IPS-15b (cell line): ENCODE results near the gene OPRL1.
A peak's percentile ranks its signal among the peaks of the same experiment; 100 is the strongest.

Experiments
- H3K27me3 ChIP-seq: one replicate; pipeline ENCODE4 v1.6.1; 2013; ENCODE audit warnings: low read length; ENCODE audit not compliant: control insufficient read depth, insufficient read depth
- H3K36me3 ChIP-seq: one replicate; pipeline ENCODE4 v1.6.1; 2013; ENCODE audit warnings: low read length; ENCODE audit not compliant: control insufficient read depth, insufficient read depth
- H3K4me1 ChIP-seq: one replicate; pipeline ENCODE4 v1.6.1; 2013; ENCODE audit warnings: mild to moderate bottlenecking, low read length; ENCODE audit not compliant: control insufficient read depth, insufficient read depth
- H3K4me3 ChIP-seq: one replicate; pipeline ENCODE4 v1.5.1; 2013; ENCODE audit warnings: low read depth, low read length
- H3K9ac ChIP-seq: one replicate; pipeline ENCODE4 v1.6.1; 2013; ENCODE audit warnings: low read depth, mild to moderate bottlenecking, low read length
- H3K9me3 ChIP-seq: one replicate; pipeline ENCODE4 v1.6.1; 2013; ENCODE audit warnings: mild to moderate bottlenecking, low read length; ENCODE audit not compliant: control insufficient read depth, insufficient read depth

Gene OPRL1

GRCh38 chr20:64037498-64038213 lies 42.2 kb upstream of the OPRL1 start:
- Histone ChIP-seq H3K36me3 (peaks cover 9% of the 10 kb centered on the region), H3K27me3 (peaks cover 35% of the 10 kb centered on the region), H3K4me3 (peak overlapping the region; percentile 58), H3K9me3 (no peaks in the 10 kb centered on the region), H3K9ac (no peak overlapping the region), H3K4me1 (no peaks in the 10 kb centered on the region)

DNA sequence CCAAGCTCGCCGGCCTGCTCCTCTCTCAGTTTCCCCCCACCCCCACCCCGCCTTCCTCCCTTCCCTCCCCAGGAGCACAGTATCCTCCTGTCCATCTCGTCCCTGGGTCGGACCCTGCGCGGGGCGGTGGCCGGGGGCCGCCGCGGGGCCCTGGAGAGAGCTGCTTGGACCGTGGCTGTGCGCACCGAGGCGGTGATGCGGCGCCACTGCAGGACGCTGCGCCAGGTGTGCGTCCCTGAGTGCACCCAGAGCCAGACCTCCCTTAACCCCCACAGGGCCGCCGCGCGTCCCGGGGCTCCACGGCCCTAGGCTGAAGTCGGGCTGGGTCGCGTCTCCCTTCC lies 41.7 kb upstream of the OPRL1 start:
- Histone ChIP-seq H3K4me1 (no peaks in the 10 kb centered on the region), H3K27me3 (peaks cover 35% of the 10 kb centered on the region), H3K4me3 (peak overlapping the region; percentile 58), H3K9ac (no peak overlapping the region), H3K36me3 (peaks cover 9% of the 10 kb centered on the region), H3K9me3 (no peaks in the 10 kb centered on the region)

- peak overlapping the region; percentile 58 for H3K4me3 ChIP-seq
- H3K9me3 ChIP-seq: no peaks in the 10 kb centered on the region
- no peaks in the 10 kb centered on the region for H3K4me1 ChIP-seq
- H3K27me3 ChIP-seq: peaks cover 40% of the 10 kb centered on the region
- H3K36me3 ChIP-seq: peaks cover 9% of the 10 kb centered on the region
- H3K9ac ChIP-seq: peak overlapping the region; percentile 47
Measured at GRCh38 chr20:64038565-64039292, 41.2 kb upstream of the OPRL1 start.

GRCh38 chr20:64039293-64040160 lies 40.4 kb upstream of the OPRL1 start:
- Histone ChIP-seq H3K9ac (no peak overlapping the region), H3K27me3 (peaks cover 47% of the 10 kb centered on the region), H3K4me1 (no peaks in the 10 kb centered on the region), H3K4me3 (peak overlapping the region; percentile 58), H3K9me3 (no peaks in the 10 kb centered on the region), H3K36me3 (peaks cover 2% of the 10 kb centered on the region)

DNA sequence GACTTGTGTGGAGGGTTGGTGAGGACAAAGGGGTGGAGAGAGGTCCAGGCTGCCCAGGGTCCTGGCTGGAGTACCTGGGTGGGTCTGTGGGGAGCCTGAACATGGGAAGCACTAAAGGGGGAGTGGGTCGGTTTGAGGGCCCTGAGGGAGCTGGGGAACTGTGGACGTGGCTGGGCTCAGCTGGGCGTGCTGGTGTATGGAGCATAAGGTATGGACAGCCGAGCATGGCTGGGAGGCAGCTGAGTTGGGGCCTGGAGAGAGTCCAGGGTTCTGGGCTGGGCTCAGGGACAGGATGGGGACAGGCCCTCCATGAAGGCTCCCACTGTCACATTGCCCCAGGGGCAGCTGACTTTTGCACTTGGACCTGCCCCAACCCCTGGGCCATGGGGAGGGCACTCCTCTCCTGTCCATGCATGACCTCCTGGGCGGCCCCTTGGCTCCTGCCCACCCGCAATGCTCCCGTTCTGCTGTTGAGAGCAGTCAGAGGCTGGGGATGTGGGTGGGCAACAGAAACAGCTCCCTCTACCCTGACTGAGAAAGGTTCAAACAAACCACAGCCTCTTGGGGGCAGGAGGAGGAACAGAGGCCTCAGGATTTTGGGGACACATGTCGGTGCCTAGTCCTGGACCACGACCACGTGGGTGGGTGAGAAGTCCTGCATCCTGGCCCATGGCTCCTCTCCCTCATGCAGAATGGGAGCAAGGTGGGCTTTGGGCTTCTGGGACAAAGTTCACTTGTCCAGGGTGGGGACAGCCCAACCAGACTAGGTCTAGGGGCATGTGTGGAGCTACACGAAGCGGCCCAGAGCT lies 39.4 kb upstream of the OPRL1 start:
- Histone ChIP-seq H3K4me3 (no peak overlapping the region), H3K4me1 (no peaks in the 10 kb centered on the region), H3K27me3 (peaks cover 50% of the 10 kb centered on the region), H3K36me3 (no peaks in the 10 kb centered on the region), H3K9me3 (no peaks in the 10 kb centered on the region), H3K9ac (no peak overlapping the region)

GRCh38 chr20:64041040-64041780 lies 38.7 kb upstream of the OPRL1 start:
- no peaks in the 10 kb centered on the region for H3K9me3 ChIP-seq
- no peaks in the 10 kb centered on the region for H3K36me3 ChIP-seq
- H3K27me3 ChIP-seq: peaks cover 57% of the 10 kb centered on the region
- H3K4me3 ChIP-seq: no peak overlapping the region
- H3K9ac ChIP-seq: no peak overlapping the region
- no peaks in the 10 kb centered on the region for H3K4me1 ChIP-seq

- Histone ChIP-seq H3K4me1 (no peaks in the 10 kb centered on the region), H3K9me3 (no peaks in the 10 kb centered on the region), H3K4me3 (peak overlapping the region; percentile 46), H3K27me3 (peaks cover 63% of the 10 kb centered on the region), H3K36me3 (no peaks in the 10 kb centered on the region), H3K9ac (no peak overlapping the region)
Measured at GRCh38 chr20:64041781-64042053, 38.2 kb upstream of the OPRL1 start.

DNA sequence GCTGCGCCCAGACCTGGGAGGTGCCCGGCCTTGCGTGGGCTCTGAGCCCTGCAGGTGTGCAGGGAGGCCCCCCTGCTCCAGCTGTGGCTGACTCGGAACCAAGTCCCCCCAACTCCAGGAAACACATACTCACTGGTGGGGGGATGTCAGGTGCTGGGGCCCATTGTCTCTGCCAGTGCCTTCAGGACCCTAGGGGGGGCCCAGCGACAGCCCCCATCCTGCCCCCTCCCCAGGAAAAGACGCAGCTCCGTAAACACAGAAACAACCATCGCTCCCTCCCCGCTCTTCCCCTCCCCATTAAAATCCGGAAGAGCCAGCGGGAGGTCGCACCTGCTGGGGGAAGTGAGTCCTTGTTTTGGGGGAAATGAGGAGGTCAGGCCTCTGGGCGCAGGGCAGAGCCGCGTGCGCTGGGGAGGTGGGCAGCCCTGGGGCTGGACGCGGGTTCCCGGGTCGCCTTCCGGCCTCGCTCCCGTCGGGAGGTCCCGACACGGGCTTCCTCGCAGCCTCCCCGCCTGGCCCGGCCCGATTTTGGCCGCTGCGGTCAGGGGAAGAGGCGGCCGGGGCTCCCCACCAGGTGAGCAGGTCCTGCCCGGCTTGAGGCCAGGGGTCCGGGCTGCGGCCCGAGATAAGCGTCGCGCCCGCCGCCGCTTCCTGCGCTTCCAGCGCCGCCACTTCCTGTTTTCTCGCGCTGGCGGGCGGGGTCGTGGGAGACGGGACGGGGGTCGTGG lies 37.7 kb upstream of the OPRL1 start:
- H3K9me3 ChIP-seq: no peaks in the 10 kb centered on the region
- no peaks in the 10 kb centered on the region for H3K4me1 ChIP-seq
- peak overlapping the region; percentile 46 for H3K4me3 ChIP-seq
- no peaks in the 10 kb centered on the region for H3K36me3 ChIP-seq
- no peak overlapping the region for H3K9ac ChIP-seq
- H3K27me3 ChIP-seq: peaks cover 67% of the 10 kb centered on the region

DNA sequence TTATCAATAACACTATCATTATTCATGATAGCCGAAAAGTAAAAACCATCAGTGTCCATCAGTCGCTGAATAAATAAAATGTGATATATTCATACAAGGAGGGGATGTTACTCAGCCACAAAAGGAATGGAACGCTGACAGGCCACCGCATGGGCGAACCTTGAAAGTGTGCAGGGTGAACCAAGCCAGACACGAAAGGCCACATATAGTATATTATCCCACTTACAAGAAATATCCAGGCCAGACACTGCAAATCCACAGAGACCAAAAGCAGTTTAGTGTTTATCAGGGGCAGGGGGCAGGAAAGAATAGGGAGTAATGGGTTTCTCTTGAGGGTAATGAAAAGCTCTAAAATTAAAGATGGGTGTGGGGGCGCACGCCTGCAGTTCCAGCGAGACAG lies 36.1 kb upstream of the OPRL1 start:
- Histone ChIP-seq H3K9me3 (no peaks in the 10 kb centered on the region), H3K4me3 (no peak overlapping the region), H3K36me3 (no peaks in the 10 kb centered on the region), H3K27me3 (peaks cover 79% of the 10 kb centered on the region), H3K9ac (no peak overlapping the region), H3K4me1 (no peaks in the 10 kb centered on the region)

GRCh38 chr20:64044484-64045247 lies 35.2 kb upstream of the OPRL1 start:
- H3K9ac ChIP-seq: no peak overlapping the region
- H3K4me1 ChIP-seq: no peaks in the 10 kb centered on the region
- H3K4me3 ChIP-seq: no peak overlapping the region
- no peaks in the 10 kb centered on the region for H3K9me3 ChIP-seq
- no peaks in the 10 kb centered on the region for H3K36me3 ChIP-seq
- H3K27me3 ChIP-seq: peaks cover 74% of the 10 kb centered on the region
